ENCODE data around the gene CDR2L. TPM values are rescaled to one million over a fixed set of nuclear protein-coding genes. Genes with fewer than 3 reads are reported as not detected.

The CDR2L gene
- polyA plus RNA-seq, 1 of the 3 experiments (the other 2 are of a cell fraction) = 21.2 TPM

DNA sequence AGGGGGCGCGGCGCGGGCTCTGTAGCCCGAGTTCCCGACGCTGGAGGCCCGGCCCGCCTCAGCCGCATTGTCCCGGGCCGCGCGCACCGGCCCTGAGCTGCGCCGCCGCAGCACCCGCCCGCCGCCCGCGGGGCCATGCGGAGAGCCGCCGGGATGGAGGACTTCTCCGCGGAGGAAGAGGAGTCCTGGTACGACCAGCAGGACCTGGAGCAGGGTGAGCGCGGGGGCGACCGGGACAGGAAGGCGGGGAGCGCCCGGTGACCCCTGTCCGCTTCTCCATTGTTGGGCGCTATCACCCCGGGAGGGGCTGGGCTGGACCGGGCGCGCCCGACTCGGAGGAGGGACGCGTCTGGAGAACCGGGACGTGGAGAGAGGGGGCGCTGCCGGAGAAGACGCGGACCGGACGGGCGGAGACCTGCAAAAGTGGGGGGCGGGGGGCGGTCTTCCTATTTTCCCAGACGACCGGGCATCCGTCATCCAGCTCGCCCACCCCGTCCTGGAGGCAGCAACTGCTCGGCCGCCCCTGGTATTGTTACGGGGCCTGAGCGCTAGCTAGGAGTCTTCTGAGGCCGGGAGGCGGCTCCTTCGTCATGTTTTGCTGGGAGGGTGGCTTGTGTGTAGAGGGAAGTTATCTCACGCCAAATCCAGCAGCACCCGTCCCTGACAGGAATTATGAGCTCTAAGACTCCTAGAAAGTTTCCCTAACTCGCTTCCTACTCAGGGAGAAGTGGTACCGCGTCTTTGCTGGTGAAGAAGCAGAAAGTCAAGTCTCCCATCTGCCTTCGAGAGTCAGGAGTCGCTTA, 678 bp downstream of the CDR2L start (continued):
- TF ChIP-seq PBX3 (IDR thresholded peaks at IDR 0.05) = no peak
- TF ChIP-seq ELF1 (IDR thresholded peaks at IDR 0.05) = no peak
- TF ChIP-seq, protein P1, sequence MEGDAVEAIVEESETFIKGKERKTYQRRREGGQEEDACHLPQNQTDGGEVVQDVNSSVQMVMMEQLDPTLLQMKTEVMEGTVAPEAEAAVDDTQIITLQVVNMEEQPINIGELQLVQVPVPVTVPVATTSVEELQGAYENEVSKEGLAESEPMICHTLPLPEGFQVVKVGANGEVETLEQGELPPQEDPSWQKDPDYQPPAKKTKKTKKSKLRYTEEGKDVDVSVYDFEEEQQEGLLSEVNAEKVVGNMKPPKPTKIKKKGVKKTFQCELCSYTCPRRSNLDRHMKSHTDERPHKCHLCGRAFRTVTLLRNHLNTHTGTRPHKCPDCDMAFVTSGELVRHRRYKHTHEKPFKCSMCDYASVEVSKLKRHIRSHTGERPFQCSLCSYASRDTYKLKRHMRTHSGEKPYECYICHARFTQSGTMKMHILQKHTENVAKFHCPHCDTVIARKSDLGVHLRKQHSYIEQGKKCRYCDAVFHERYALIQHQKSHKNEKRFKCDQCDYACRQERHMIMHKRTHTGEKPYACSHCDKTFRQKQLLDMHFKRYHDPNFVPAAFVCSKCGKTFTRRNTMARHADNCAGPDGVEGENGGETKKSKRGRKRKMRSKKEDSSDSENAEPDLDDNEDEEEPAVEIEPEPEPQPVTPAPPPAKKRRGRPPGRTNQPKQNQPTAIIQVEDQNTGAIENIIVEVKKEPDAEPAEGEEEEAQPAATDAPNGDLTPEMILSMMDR (IDR thresholded peaks at IDR 0.05) = peak; percentile 54
- no peak for TF ChIP-seq FOXM1 (IDR thresholded peaks at IDR 0.05; ENCODE audit: low read depth)
- TF ChIP-seq, protein P2, sequence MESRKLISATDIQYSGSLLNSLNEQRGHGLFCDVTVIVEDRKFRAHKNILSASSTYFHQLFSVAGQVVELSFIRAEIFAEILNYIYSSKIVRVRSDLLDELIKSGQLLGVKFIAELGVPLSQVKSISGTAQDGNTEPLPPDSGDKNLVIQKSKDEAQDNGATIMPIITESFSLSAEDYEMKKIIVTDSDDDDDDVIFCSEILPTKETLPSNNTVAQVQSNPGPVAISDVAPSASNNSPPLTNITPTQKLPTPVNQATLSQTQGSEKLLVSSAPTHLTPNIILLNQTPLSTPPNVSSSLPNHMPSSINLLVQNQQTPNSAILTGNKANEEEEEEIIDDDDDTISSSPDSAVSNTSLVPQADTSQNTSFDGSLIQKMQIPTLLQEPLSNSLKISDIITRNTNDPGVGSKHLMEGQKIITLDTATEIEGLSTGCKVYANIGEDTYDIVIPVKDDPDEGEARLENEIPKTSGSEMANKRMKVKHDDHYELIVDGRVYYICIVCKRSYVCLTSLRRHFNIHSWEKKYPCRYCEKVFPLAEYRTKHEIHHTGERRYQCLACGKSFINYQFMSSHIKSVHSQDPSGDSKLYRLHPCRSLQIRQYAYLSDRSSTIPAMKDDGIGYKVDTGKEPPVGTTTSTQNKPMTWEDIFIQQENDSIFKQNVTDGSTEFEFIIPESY (IDR thresholded peaks at IDR 0.05; ENCODE audit: borderline replicate concordance, low read depth) = no peak
- no peak for TF ChIP-seq FOXJ3 (CRISPR knock-in tag; IDR thresholded peaks at IDR 0.05)
- TF ChIP-seq EZH2phosphoT487 (IDR thresholded peaks at IDR 0.05; ENCODE audit: borderline replicate concordance, low read depth) = no peak
- no peak for TF ChIP-seq IRF3 (IDR thresholded peaks at IDR 0.05; ENCODE audit: low read depth, low read length)
- peak; percentile 35; the same call in 1 of the 2 replicates for TF ChIP-seq GABPA (IDR thresholded peaks at IDR 0.05; ENCODE audit: low read depth)
- TF ChIP-seq MXI1 (IDR thresholded peaks at IDR 0.05; ENCODE audit: low read depth, low read length) = peak; percentile 5; the same call in 1 of the 2 replicates
- no peak for TF ChIP-seq USF1 (IDR thresholded peaks at IDR 0.05; ENCODE audit: borderline replicate concordance, low read depth)
- peak; percentile 40; the same call in 1 of the 2 replicates for TF ChIP-seq RAD21 (IDR thresholded peaks at IDR 0.05; ENCODE audit: low read length)
